Spleen (tissue), 7 donors: Measurements from ENCODE around the gene KLF6.

Source experiments
- POLR2A ChIP-seq, 3 donors: fragments of 450-650 bp; IDR thresholded peaks; one replicate each; pipeline ENCODE4 v1.5.1; 2017; ENCODE audit warnings: antibody characterized with exemption in 3 of 3, mild to moderate bottlenecking in 1 of 3
- POLR2AphosphoS5 ChIP-seq, 3 donors: sonication (generic); formaldehyde crosslinking; IDR thresholded peaks; one replicate each; pipeline ENCODE4 v1.5.1; 2017; ENCODE audit warnings: antibody characterized with exemption in 3 of 3
- TF ChIP-seq, protein P1 (sequence below), 11 experiments: fragments of 200-600 bp in 7 of 11; fragments of 450-650 bp in 4 of 11; sonication (generic) in 4 of 11; IDR thresholded peaks in 8 of 11; conservative IDR thresholded peaks in 3 of 11; 1 replicate in 7 of 11; 2 replicates in 4 of 11; pipeline versions ENCODE4 v1.4.0 to v1.8.0; 2016 to 2021; ENCODE audit warnings: antibody characterized with exemption in 11 of 11, inconsistent platforms in 4 of 11, mild to moderate bottlenecking in 1 of 11
- donor health status: DM: no; HTN: no; CAD: no; lungs with moderate emphysema.
- donor health status: DM: no; HTN: no; CAD: no.
- donor health status: DM: no; HTN: no; CAD: no.

DNA sequence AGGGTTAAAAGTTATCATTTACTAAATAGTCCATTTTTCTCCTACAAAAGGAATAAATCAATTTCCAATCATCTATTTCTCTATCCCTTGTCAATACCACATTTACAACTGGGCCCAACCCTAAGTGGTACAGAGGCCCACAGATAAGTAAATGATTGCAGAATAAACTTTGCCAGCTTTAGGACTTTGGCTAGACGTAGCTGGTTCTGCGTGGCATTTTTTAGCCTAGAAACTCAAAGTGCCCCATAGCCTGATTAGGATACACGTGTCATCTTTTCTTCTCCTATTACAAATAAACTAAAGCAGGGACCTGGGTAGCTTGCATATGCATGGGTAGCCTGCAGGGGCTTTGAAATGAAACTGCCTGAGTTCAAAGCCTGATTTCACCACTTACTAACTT is 56.4 kb downstream of the KLF6 start:
- TF ChIP-seq, protein P1, sequence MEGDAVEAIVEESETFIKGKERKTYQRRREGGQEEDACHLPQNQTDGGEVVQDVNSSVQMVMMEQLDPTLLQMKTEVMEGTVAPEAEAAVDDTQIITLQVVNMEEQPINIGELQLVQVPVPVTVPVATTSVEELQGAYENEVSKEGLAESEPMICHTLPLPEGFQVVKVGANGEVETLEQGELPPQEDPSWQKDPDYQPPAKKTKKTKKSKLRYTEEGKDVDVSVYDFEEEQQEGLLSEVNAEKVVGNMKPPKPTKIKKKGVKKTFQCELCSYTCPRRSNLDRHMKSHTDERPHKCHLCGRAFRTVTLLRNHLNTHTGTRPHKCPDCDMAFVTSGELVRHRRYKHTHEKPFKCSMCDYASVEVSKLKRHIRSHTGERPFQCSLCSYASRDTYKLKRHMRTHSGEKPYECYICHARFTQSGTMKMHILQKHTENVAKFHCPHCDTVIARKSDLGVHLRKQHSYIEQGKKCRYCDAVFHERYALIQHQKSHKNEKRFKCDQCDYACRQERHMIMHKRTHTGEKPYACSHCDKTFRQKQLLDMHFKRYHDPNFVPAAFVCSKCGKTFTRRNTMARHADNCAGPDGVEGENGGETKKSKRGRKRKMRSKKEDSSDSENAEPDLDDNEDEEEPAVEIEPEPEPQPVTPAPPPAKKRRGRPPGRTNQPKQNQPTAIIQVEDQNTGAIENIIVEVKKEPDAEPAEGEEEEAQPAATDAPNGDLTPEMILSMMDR (IDR thresholded peaks at IDR 0.05 in 8 of 11, conservative IDR thresholded peaks at IDR 0.05 in 3 of 11) = no peak
- TF ChIP-seq POLR2A (IDR thresholded peaks at IDR 0.05) (no peak), POLR2AphosphoS5 (IDR thresholded peaks at IDR 0.05) (no peak)
